GM23338 (cell line): ENCODE results near the gene ATF1. TPM values are rescaled to one million over a fixed set of nuclear protein-coding genes. Genes with fewer than 3 reads are reported as not detected.

Source experiments
- ATAC-seq: fragments of 200-7000 bp; cut with Tn5 transposase; 3 replicates; pipeline ENCODE4 v1.9.1; 2020
- DNase-seq: peaks from one replicate; pipeline ENCODE4 v3.0.0-alpha.2; 2015; ENCODE audit warnings: low spot score
- H2AFZ ChIP-seq: fragments of 200-600 bp; sonication (generic); 2 replicates; pipeline ENCODE4 v1.8.0; 2016; ENCODE audit warnings: antibody characterized with exemption, mild to moderate bottlenecking, moderate library complexity
- H3F3A ChIP-seq: fragments of 200-600 bp; sonication (generic); replicated peaks from 2 replicates; pipeline ENCODE4 v1.8.0; 2017; ENCODE audit warnings: antibody characterized with exemption, mixed run types, low read depth
- H3K27ac ChIP-seq: fragments of 200-600 bp; sonication (generic); 2 replicates; pipeline ENCODE4 v1.6.1; 2016; ENCODE audit warnings: low read depth
- H3K27me3 ChIP-seq: fragments of 200-600 bp; sonication (generic); 2 replicates; pipeline ENCODE4 v1.8.0; 2016; ENCODE audit warnings: mild to moderate bottlenecking, mixed run types, moderate library complexity; ENCODE audit not compliant: insufficient read depth
- H3K36me3 ChIP-seq: fragments of 200-600 bp; sonication (generic); 2 replicates; pipeline ENCODE4 v1.8.0; 2016; ENCODE audit warnings: mild to moderate bottlenecking; ENCODE audit not compliant: insufficient read depth
- H3K4me1 ChIP-seq: fragments of 200-600 bp; sonication (generic); 2 replicates; pipeline ENCODE4 v1.8.0; 2016; ENCODE audit warnings: mild to moderate bottlenecking, moderate library complexity; ENCODE audit not compliant: insufficient read depth
- H3K4me2 ChIP-seq: fragments of 200-600 bp; sonication (generic); 2 replicates; pipeline ENCODE4 v1.7.1; 2017; ENCODE audit warnings: mixed run types
- H3K4me3 ChIP-seq: fragments of 200-600 bp; sonication (generic); 2 replicates; pipeline ENCODE4 v1.6.1; 2016; ENCODE audit warnings: mixed run types
- H3K79me2 ChIP-seq: fragments of 200-600 bp; sonication (generic); replicated peaks from 2 replicates; pipeline ENCODE4 v1.8.0; 2017; ENCODE audit warnings: mild to moderate bottlenecking; ENCODE audit not compliant: insufficient read depth
- H3K9me2 ChIP-seq: fragments of 200-600 bp; sonication (generic); 2 replicates; pipeline ENCODE4 v1.8.0; 2017; ENCODE audit not compliant: insufficient read depth
- H4K20me1 ChIP-seq: fragments of 200-600 bp; sonication (generic); replicated peaks from 2 replicates; pipeline ENCODE4 v1.8.0; 2017; ENCODE audit warnings: mild to moderate bottlenecking; ENCODE audit not compliant: insufficient read depth
- H3K27ac Mint-ChIP-seq: 2 replicates; pipeline ENCODE4 v1.8.0; 2020; ENCODE audit warnings: inconsistent platforms, mild to moderate bottlenecking, moderate library complexity, mixed read lengths
- H3K27me3 Mint-ChIP-seq: 3 replicates; pipeline ENCODE4 v1.8.0; 2022; ENCODE audit warnings: low read depth, mild to moderate bottlenecking, moderate library complexity, mixed read lengths, inconsistent platforms; ENCODE audit not compliant: insufficient read depth, poor library complexity
- H3K36me3 Mint-ChIP-seq: 3 replicates; pipeline ENCODE4 v1.8.0; 2021; ENCODE audit warnings: low read depth, mild to moderate bottlenecking, inconsistent platforms, moderate library complexity, mixed read lengths
- H3K4me1 Mint-ChIP-seq: 3 replicates; pipeline ENCODE4 v1.8.0; 2020; ENCODE audit warnings: mild to moderate bottlenecking, inconsistent platforms, mixed read lengths
- H3K4me3 Mint-ChIP-seq: 3 replicates; pipeline ENCODE4 v1.8.0; 2021; ENCODE audit warnings: moderate library complexity, mild to moderate bottlenecking, inconsistent platforms, mixed read lengths
- H3K9me3 Mint-ChIP-seq: 3 replicates; pipeline ENCODE4 v1.8.0; 2020; ENCODE audit warnings: moderate library complexity, mild to moderate bottlenecking, inconsistent platforms, mixed read lengths
- CTCF ChIP-seq, 2 experiments: fragments of 200-600 bp in 1 of 2; sonication (generic) in 1 of 2; conservative IDR thresholded peaks; 2 replicates each; pipeline versions ENCODE4 v1.5.1 to v1.6.1; 2016 to 2017; ENCODE audit warnings: antibody characterized with exemption in 2 of 2, low read depth in 2 of 2, mild to moderate bottlenecking in 2 of 2, moderate library complexity in 1 of 2
- ETS1 ChIP-seq: IDR thresholded peaks from 2 replicates; pipeline ENCODE4 v1.6.1; 2016; ENCODE audit warnings: antibody characterized with exemption
- EZH2 ChIP-seq: fragments of 200-600 bp; sonication (generic); IDR thresholded peaks from one replicate; pipeline ENCODE4 v1.8.0; 2017; ENCODE audit warnings: antibody characterized with exemption, mild to moderate bottlenecking, low read depth; ENCODE audit not compliant: unreplicated experiment
- EZH2phosphoT487 ChIP-seq: fragments of 200-600 bp; sonication (generic); IDR thresholded peaks from one replicate; pipeline ENCODE4 v1.8.1; 2018; ENCODE audit warnings: antibody characterized with exemption; ENCODE audit not compliant: unreplicated experiment
- JUNB ChIP-seq: IDR thresholded peaks from one replicate; pipeline ENCODE4 v1.6.1; 2016; ENCODE audit warnings: antibody characterized with exemption; ENCODE audit not compliant: unreplicated experiment
- POLR2AphosphoS5 ChIP-seq: IDR thresholded peaks from 2 replicates; pipeline ENCODE4 v1.6.1; 2016; ENCODE audit warnings: antibody characterized with exemption, low read depth
- STAT1 ChIP-seq: IDR thresholded peaks from one replicate; pipeline ENCODE4 v1.6.1; 2016; ENCODE audit warnings: antibody characterized with exemption; ENCODE audit not compliant: unreplicated experiment
- ZNF114 ChIP-seq: fragments of 250-450 bp; sonication (Bioruptor Pico); IDR thresholded peaks from 2 replicates; pipeline ENCODE4 v1.5.0; 2020; ENCODE audit warnings: mild to moderate bottlenecking, moderate library complexity
- ZNF331 ChIP-seq: fragments of 250-450 bp; sonication (Bioruptor Pico); IDR thresholded peaks from 2 replicates; pipeline ENCODE4 v1.5.0; 2020; ENCODE audit warnings: low read depth, mild to moderate bottlenecking, moderate library complexity
- ZNF462 ChIP-seq: fragments of 250-450 bp; sonication (Bioruptor Pico); IDR thresholded peaks from 2 replicates; pipeline ENCODE4 v1.5.0; 2020; ENCODE audit warnings: mild to moderate bottlenecking, moderate library complexity
- polyA plus RNA-seq: library from polyadenylated mRNA; unstranded; fragments of >200 nt; fragmentation: Nextera tagmentation; extraction: Ambion mirVana; gene quantifications from 2 replicates; pipeline ENCODE4 v1.2.1, GENCODE V29; 2016
- total RNA-seq: library from RNA; depleted of rRNA; stranded (reverse); fragments of >200 nt; shearing (Covaris generic); gene quantifications from 2 replicates; pipeline ENCODE4 v1.2.3, GENCODE V29; 2014

Gene ATF1
- total and polyA plus RNA-seq, 2 experiments from 2014 or later: 17.5 to 22.7 TPM

GRCh38 chr12:50728841-50729240 lies 35.1 kb upstream of the ATF1 start (continued):
- TF ChIP-seq CTCF (conservative IDR thresholded peaks at IDR 0.05; ENCODE audit: low read depth in 2 of 2) (no peak), EZH2 (no peak)

GRCh38 chr12:50732591-50732990 lies 31.3 kb upstream of the ATF1 start:
- no peaks in the 10 kb centered on the region; the same call in 1 of the 2 replicates for H3F3A ChIP-seq
- H3K4me1 Mint-ChIP-seq: no peaks in the 10 kb centered on the region
- no peak overlapping the region for H2AFZ ChIP-seq
- peaks cover 3% of the 10 kb centered on the region for H3K27me3 Mint-ChIP-seq
- H3K4me3 Mint-ChIP-seq: no peak overlapping the region
- H3K4me2 ChIP-seq: no peak overlapping the region
- no peaks in the 10 kb centered on the region for H3K79me2 ChIP-seq
- no peak overlapping the region for H3K4me3 ChIP-seq
- H3K27ac Mint-ChIP-seq: peak overlapping the region; percentile 70
- TF ChIP-seq ZNF331 (CRISPR knock-in tag) (no peak), POLR2AphosphoS5 (no peak), JUNB (no peak), STAT1 (no peak), EZH2phosphoT487 (no peak), ETS1 (no peak), CTCF (conservative IDR thresholded peaks at IDR 0.05; ENCODE audit: low read depth in 2 of 2) (no peak), EZH2 (no peak)
- H4K20me1 ChIP-seq: no peaks in the 10 kb centered on the region; the same call in 1 of the 2 replicates
- no peaks in the 10 kb centered on the region for H3K9me3 Mint-ChIP-seq
- no peaks in the 10 kb centered on the region for H3K9me2 ChIP-seq
- no peak for ATAC-seq
- no peaks in the 10 kb centered on the region for H3K4me1 ChIP-seq
- peaks cover 61% of the 10 kb centered on the region for H3K36me3 Mint-ChIP-seq
- no peak for DNase-seq
- H3K36me3 ChIP-seq: peaks cover 17% of the 10 kb centered on the region
- no peaks in the 10 kb centered on the region for H3K27me3 ChIP-seq
- no peak overlapping the region for H3K27ac ChIP-seq

- H3F3A ChIP-seq: no peaks in the 10 kb centered on the region; the same call in 1 of the 2 replicates
- H3K27ac ChIP-seq: no peak overlapping the region
- H2AFZ ChIP-seq: no peak overlapping the region
- DNase-seq (no peak), ATAC-seq (no peak)
- Mint-ChIP-seq H3K4me1 (no peaks in the 10 kb centered on the region), H3K27me3 (peaks cover 3% of the 10 kb centered on the region), H3K4me3 (no peak overlapping the region), H3K36me3 (peaks cover 59% of the 10 kb centered on the region), H3K9me3 (no peaks in the 10 kb centered on the region), H3K27ac (no peak overlapping the region)
- H3K79me2 ChIP-seq: no peaks in the 10 kb centered on the region
- no peaks in the 10 kb centered on the region for H3K27me3 ChIP-seq
- H3K4me3 ChIP-seq: no peak overlapping the region
- no peaks in the 10 kb centered on the region for H3K9me2 ChIP-seq
- H3K36me3 ChIP-seq: peaks cover 12% of the 10 kb centered on the region
- H3K4me1 ChIP-seq: no peaks in the 10 kb centered on the region
- no peak overlapping the region for H3K4me2 ChIP-seq
- H4K20me1 ChIP-seq: no peaks in the 10 kb centered on the region; the same call in 1 of the 2 replicates
- TF ChIP-seq ZNF462 (CRISPR knock-in tag): no peak
- TF ChIP-seq ZNF114 (CRISPR knock-in tag): no peak
These were observed 30.2 kb upstream of the ATF1 start for GRCh38 chr12:50733706-50734105.
